Choroid plexus epithelial cell (primary cell): ENCODE results near the gene SMARCD1.
A peak's percentile ranks its signal among the peaks of the same experiment; 100 is the strongest.
"Not testable (repeated sequence)": the region's sequence is repeated elsewhere in the genome, so short reads cannot be mapped to it uniquely, and the experiment has no call there.

ENCODE experiments used
- DNase-seq: peaks from one replicate; pipeline ENCODE4 v3.0.0-alpha.2; 2010; ENCODE audit warnings: low read depth
- H3K4me3 ChIP-seq: 2 replicates; pipeline ENCODE4 v1.5.1; 2011; ENCODE audit warnings: low read depth, mild to moderate bottlenecking, control low read depth, low read length, moderate library complexity
- CTCF ChIP-seq: conservative IDR thresholded peaks from 2 replicates; pipeline ENCODE4 v1.5.1; 2011; ENCODE audit warnings: low read depth, mild to moderate bottlenecking, control low read depth, inconsistent platforms, low read length, moderate library complexity

SMARCD1 gene

GRCh38 chr12:50129290-50129689, 44.1 kb downstream of the SMARCD1 start:
- H3K4me3 ChIP-seq: no peak overlapping the region
- no peak for TF ChIP-seq CTCF
- DNase-seq: no peak

GRCh38 chr12:50132505-50133135, 47.5 kb downstream of the SMARCD1 start:
- H3K4me3 ChIP-seq: no peak overlapping the region
- DNase-seq: peak; percentile 56
- TF ChIP-seq CTCF: peak; percentile 43

- DNase-seq: no peak
- H3K4me3 ChIP-seq: no peak overlapping the region
- no peak for TF ChIP-seq CTCF
These were observed 57.9 kb downstream of the SMARCD1 start for GRCh38 chr12:50142993-50143392.

GRCh38 chr12:50145439-50145838, 60.3 kb downstream of the SMARCD1 start:
- no peak for DNase-seq
- no peak overlapping the region for H3K4me3 ChIP-seq
- TF ChIP-seq CTCF: no peak

- DNase-seq: no peak
- TF ChIP-seq CTCF: no peak
- no peak overlapping the region for H3K4me3 ChIP-seq
These were observed 62.1 kb downstream of the SMARCD1 start for GRCh38 chr12:50147281-50147680.

GRCh38 chr12:50148011-50148410, 62.9 kb downstream of the SMARCD1 start:
- not testable (repeated sequence) for DNase-seq, H3K4me3 ChIP-seq

- TF ChIP-seq CTCF: no peak
- DNase-seq: no peak
- no peak overlapping the region for H3K4me3 ChIP-seq
These were observed 64.2 kb downstream of the SMARCD1 start for GRCh38 chr12:50149311-50149710.
